ENCODE results near the gene C1QTNF9B.

- TF ChIP-seq REST (IDR thresholded peaks at IDR 0.05; ENCODE audit: insufficient read depth in 1 of 2, low read depth in 2 of 2, low read length in 2 of 2) (no peak), POLR2AphosphoS5 (IDR thresholded peaks at IDR 0.05; ENCODE audit: low read depth, low read length) (no peak), TAF1 (IDR thresholded peaks at IDR 0.05; ENCODE audit: borderline replicate concordance, insufficient read depth, low read length) (no peak), SIN3A (IDR thresholded peaks at IDR 0.05; ENCODE audit: borderline replicate concordance, insufficient read depth, low read length) (no peak)
Observed at GRCh38 chr13:23923031-23923430, 25.7 kb upstream of the C1QTNF9B start.

Measured in PFSK-1 (cell line).